ENCODE measurements around the gene MKS1.

MKS1 gene

GRCh38 chr17:58195518-58196123 lies 23.4 kb downstream of the MKS1 start:
- no peak for DNase-seq

- no peak for DNase-seq
Observed at GRCh38 chr17:58193641-58194255, 25.3 kb downstream of the MKS1 start.

- DNase-seq = no peak
Observed at GRCh38 chr17:58192612-58193011, 26.4 kb downstream of the MKS1 start, which contains the start of gene EPX. Gene EPX (plus strand): TSS chr17:58192726. CDS start chr17:58192847, 121 bp downstream.

- DNase-seq = no peak
Observed at GRCh38 chr17:58191241-58191896, 27.7 kb downstream of the MKS1 start.

- DNase-seq = no peak
Observed at GRCh38 chr17:58189436-58190146, 29.5 kb downstream of the MKS1 start.

- DNase-seq = no peak
Observed at GRCh38 chr17:58187675-58188074, 31.4 kb downstream of the MKS1 start.

GRCh38 chr17:58187063-58187462 lies 32.0 kb downstream of the MKS1 start:
- DNase-seq = no peak

GRCh38 chr17:58186591-58186990 lies 32.5 kb downstream of the MKS1 start:
- no peak for DNase-seq

GRCh38 chr17:58184986-58185761 lies 33.9 kb downstream of the MKS1 start:
- DNase-seq = no peak

- DNase-seq = peak; percentile 17
Observed at GRCh38 chr17:58184308-58184985, 34.6 kb downstream of the MKS1 start.

- no peak for DNase-seq
Observed at GRCh38 chr17:58183514-58183913, 35.5 kb downstream of the MKS1 start.

GRCh38 chr17:58181796-58182195 lies 37.3 kb downstream of the MKS1 start:
- DNase-seq = no peak

GRCh38 chr17:58176200-58176599 lies 42.9 kb downstream of the MKS1 start:
- no peak for DNase-seq

GRCh38 chr17:58174871-58175270 lies 44.2 kb downstream of the MKS1 start:
- no peak for DNase-seq

- peak; percentile 37 for DNase-seq
Observed at GRCh38 chr17:58172369-58173071, 46.5 kb downstream of the MKS1 start.

GRCh38 chr17:58170622-58171021 lies 48.4 kb downstream of the MKS1 start:
- no peak for DNase-seq

GRCh38 chr17:58166682-58167081 lies 52.4 kb downstream of the MKS1 start, which contains the start of gene OR4D2:
Gene OR4D2 (plus strand): TSS chr17:58166982. CDS start chr17:58169656, 2,674 bp downstream.
- no peak for DNase-seq

- DNase-seq = no peak
Observed at GRCh38 chr17:58165981-58166380, 53.1 kb downstream of the MKS1 start.

GRCh38 chr17:58161566-58161965 lies 57.5 kb downstream of the MKS1 start:
- no peak for DNase-seq

- DNase-seq = no peak
Observed at GRCh38 chr17:58158181-58158580, 60.9 kb downstream of the MKS1 start.
